K562 (cell line): ENCODE data around the gene ENKUR. TPM values are rescaled to one million over a fixed set of nuclear protein-coding genes. Genes with fewer than 3 reads are reported as not detected.

Source experiments
- CHD2 ChIP-seq: IDR thresholded peaks from 2 replicates; pipeline ENCODE4 v1.6.1; 2011; ENCODE audit warnings: low read depth, low read length
- E2F3 ChIP-seq: fragments of 250-450 bp; sonication (Bioruptor Pico); IDR thresholded peaks from 2 replicates; pipeline ENCODE4 v1.4.0; 2020; ENCODE audit warnings: mild to moderate bottlenecking
- FOXJ2 ChIP-seq: fragments of 200-800 bp; sonication (Bioruptor generic); IDR thresholded peaks from 2 replicates; pipeline ENCODE4 v1.6.1; 2016; ENCODE audit warnings: missing genetic modification characterization, missing compliant biosample characterization
- IRF2 ChIP-seq: sonication (generic); formaldehyde crosslinking; IDR thresholded peaks from 2 replicates; pipeline ENCODE4 v1.8.1; 2022; ENCODE audit warnings: mild to moderate bottlenecking, missing genetic modification reagents
- KLF1 ChIP-seq: fragments of 450-650 bp; IDR thresholded peaks from 2 replicates; pipeline ENCODE4 v1.6.1; 2016; ENCODE audit warnings: missing genetic modification characterization, missing compliant biosample characterization
- MYNN ChIP-seq, 2 experiments: sonication (generic); formaldehyde crosslinking in 1 of 2; IDR thresholded peaks; 2 replicates each; pipeline versions ENCODE4 v1.5.0 to v1.6.1; 2016 to 2020; ENCODE audit warnings: antibody characterized with exemption in 1 of 2, missing genetic modification reagents in 1 of 2
- NR4A1 ChIP-seq, 2 experiments: fragments of 250-450 bp in 1 of 2; fragments of 450-650 bp in 1 of 2; sonication (Bioruptor Pico) in 1 of 2; IDR thresholded peaks; 2 replicates each; pipeline versions ENCODE4 v1.4.0 to v1.6.1; 2016 to 2020; ENCODE audit warnings: mild to moderate bottlenecking in 2 of 2, missing compliant biosample characterization in 1 of 2, missing genetic modification characterization in 1 of 2, moderate library complexity in 1 of 2
- PHF8 ChIP-seq: fragments of 200-600 bp; sonication (generic); IDR thresholded peaks from 2 replicates; pipeline ENCODE4 v1.6.1; 2012; ENCODE audit warnings: mixed run types, mild to moderate bottlenecking, inconsistent platforms, low read length, moderate library complexity, borderline replicate concordance
- RBM39 ChIP-seq: fragments of 200-400 bp; formaldehyde crosslinking; optimal IDR thresholded peaks from 2 replicates; pipeline ENCODE3; 2018; ENCODE audit warnings: low read depth, low read length
- SIN3B ChIP-seq: fragments of 450-650 bp; IDR thresholded peaks from 2 replicates; pipeline ENCODE4 v1.6.1; 2017; ENCODE audit warnings: low read depth, mild to moderate bottlenecking, moderate library complexity
- SNIP1 ChIP-seq: fragments of 450-650 bp; IDR thresholded peaks from 2 replicates; pipeline ENCODE4 v1.7.1; 2017; ENCODE audit warnings: low read depth, mild to moderate bottlenecking
- ZNF133 ChIP-seq: fragments of 250-450 bp; sonication (Bioruptor Pico); IDR thresholded peaks from 2 replicates; pipeline ENCODE4 v1.4.0; 2020; ENCODE audit warnings: mild to moderate bottlenecking
- ZNF311 ChIP-seq: fragments of 250-450 bp; sonication (Bioruptor Pico); IDR thresholded peaks from 2 replicates; pipeline ENCODE4 v1.4.0; 2020; ENCODE audit warnings: mild to moderate bottlenecking, moderate library complexity
- ZNF766 ChIP-seq: fragments of 200-800 bp; sonication (Bioruptor generic); conservative IDR thresholded peaks from 2 replicates; pipeline ENCODE4 v1.6.1; 2016; ENCODE audit warnings: missing genetic modification characterization, missing compliant biosample characterization
- polyA plus RNA-seq, 8 experiments: library from polyadenylated mRNA; depleted of rRNA in 4 of 8; stranded (reverse) in 5 of 8; unstranded in 3 of 8; fragments of >200 nt; fragmentation: Nextera tagmentation in 2 of 8; fragmentation: Illumina TruSeq in 1 of 8; extraction: Ambion mirVana in 2 of 8; extraction: Trizol in 1 of 8; gene quantifications; 2 replicates each; pipeline versions ENCODE4 v1.2.1 to v1.2.3, GENCODE V29; 2011 to 2014; ENCODE audit warnings: inconsistent platforms in 1 of 8, missing spikeins in 1 of 8
- total RNA-seq, 7 experiments: library from RNA; depleted of rRNA in 6 of 7; stranded (reverse); fragments of >200 nt in 6 of 7; fragmentation: Illumina TruSeq in 2 of 7; extraction: Trizol in 2 of 7; gene quantifications; 2 replicates each; pipeline versions ENCODE4 v1.2.1 to v1.2.3, GENCODE V29; 2011 to 2021; ENCODE audit warnings: low replicate concordance in 1 of 7
- TF ChIP-seq, protein P1 (sequence below): fragments of 150-350 bp; IDR thresholded peaks from 2 replicates; pipeline ENCODE4 v1.6.1; 2014; ENCODE audit warnings: low read depth, mild to moderate bottlenecking, low read length, borderline replicate concordance
- TF ChIP-seq, protein P2 (sequence below): fragments of 450-650 bp; formaldehyde crosslinking; IDR thresholded peaks from 2 replicates; pipeline ENCODE4 v1.4.0; 2020; ENCODE audit warnings: mild to moderate bottlenecking
- TF ChIP-seq, protein P3 (sequence below), 2 experiments: fragments of 200-800 bp in 1 of 2; sonication (Bioruptor generic) in 1 of 2; sonication (generic) in 1 of 2; formaldehyde crosslinking in 1 of 2; IDR thresholded peaks in 1 of 2; conservative IDR thresholded peaks in 1 of 2; 2 replicates each; pipeline versions ENCODE4 v1.5.0 to v1.6.1; 2016 to 2020; ENCODE audit warnings: missing compliant biosample characterization in 1 of 2, missing genetic modification characterization in 1 of 2, missing genetic modification reagents in 1 of 2
- TF ChIP-seq, protein P4 (sequence below): fragments of 450-650 bp; IDR thresholded peaks from 2 replicates; pipeline ENCODE4 v1.6.1; 2018; ENCODE audit not compliant: partially characterized antibody

Gene ENKUR
- total and polyA plus RNA-seq, 9 of the 15 experiments (the other 6 are each of a cell fraction or from before 2014, with no cell fraction given) = 0.06 to 0.46 (median 0.20) TPM

DNA sequence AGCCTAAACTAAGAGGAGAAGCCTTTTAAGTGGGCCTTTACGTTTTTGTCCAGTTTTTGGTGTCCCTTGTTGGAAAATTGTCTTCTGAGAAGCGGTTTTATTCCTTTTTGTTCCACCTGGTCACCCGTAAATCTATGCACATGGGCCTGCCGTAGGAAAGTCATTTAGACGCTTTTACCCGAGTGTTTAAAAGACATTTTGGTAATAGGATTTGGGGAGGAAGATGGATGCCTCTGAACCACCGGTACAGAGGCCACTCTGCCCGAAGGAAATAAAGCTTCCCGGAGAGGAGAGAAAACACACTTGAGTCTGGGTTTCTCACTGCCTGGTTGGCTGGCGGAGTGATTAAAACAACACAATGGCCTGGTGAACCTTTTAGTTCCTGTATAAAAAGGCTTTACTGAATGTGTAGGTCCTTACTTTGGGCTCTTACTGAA, 1.2 kb upstream of the ENKUR start (continued):
- TF ChIP-seq FOXJ2 (tag) (no peak), E2F3 (CRISPR knock-in tag) (no peak), KLF1 (no peak), ZNF766 (CRISPR knock-in tag) (0 out of 2 replicates have a peak, but pooled peaks have one; percentile 51), RBM39 (no peak), ZNF311 (CRISPR knock-in tag) (no peak), MYNN (IDR thresholded peaks at IDR 0.05) (no peak), MYNN (CRISPR knock-in tag; IDR thresholded peaks at IDR 0.05) (no peak), PHF8 (peak; percentile 51), IRF2 (CRISPR knock-in tag) (no peak), SNIP1 (no peak), SIN3B (no peak), NR4A1 (CRISPR knock-in tag; IDR thresholded peaks at IDR 0.05) (no peak), NR4A1 (tag; IDR thresholded peaks at IDR 0.05) (no peak), ZNF133 (CRISPR knock-in tag) (no peak), CHD2 (no peak)
- TF ChIP-seq, protein P1, sequence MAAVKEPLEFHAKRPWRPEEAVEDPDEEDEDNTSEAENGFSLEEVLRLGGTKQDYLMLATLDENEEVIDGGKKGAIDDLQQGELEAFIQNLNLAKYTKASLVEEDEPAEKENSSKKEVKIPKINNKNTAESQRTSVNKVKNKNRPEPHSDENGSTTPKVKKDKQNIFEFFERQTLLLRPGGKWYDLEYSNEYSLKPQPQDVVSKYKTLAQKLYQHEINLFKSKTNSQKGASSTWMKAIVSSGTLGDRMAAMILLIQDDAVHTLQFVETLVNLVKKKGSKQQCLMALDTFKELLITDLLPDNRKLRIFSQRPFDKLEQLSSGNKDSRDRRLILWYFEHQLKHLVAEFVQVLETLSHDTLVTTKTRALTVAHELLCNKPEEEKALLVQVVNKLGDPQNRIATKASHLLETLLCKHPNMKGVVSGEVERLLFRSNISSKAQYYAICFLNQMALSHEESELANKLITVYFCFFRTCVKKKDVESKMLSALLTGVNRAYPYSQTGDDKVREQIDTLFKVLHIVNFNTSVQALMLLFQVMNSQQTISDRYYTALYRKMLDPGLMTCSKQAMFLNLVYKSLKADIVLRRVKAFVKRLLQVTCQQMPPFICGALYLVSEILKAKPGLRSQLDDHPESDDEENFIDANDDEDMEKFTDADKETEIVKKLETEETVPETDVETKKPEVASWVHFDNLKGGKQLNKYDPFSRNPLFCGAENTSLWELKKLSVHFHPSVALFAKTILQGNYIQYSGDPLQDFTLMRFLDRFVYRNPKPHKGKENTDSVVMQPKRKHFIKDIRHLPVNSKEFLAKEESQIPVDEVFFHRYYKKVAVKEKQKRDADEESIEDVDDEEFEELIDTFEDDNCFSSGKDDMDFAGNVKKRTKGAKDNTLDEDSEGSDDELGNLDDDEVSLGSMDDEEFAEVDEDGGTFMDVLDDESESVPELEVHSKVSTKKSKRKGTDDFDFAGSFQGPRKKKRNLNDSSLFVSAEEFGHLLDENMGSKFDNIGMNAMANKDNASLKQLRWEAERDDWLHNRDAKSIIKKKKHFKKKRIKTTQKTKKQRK = no peak
- TF ChIP-seq, protein P2, sequence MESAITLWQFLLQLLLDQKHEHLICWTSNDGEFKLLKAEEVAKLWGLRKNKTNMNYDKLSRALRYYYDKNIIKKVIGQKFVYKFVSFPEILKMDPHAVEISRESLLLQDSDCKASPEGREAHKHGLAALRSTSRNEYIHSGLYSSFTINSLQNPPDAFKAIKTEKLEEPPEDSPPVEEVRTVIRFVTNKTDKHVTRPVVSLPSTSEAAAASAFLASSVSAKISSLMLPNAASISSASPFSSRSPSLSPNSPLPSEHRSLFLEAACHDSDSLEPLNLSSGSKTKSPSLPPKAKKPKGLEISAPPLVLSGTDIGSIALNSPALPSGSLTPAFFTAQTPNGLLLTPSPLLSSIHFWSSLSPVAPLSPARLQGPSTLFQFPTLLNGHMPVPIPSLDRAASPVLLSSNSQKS (CRISPR knock-in tag) = no peak
- TF ChIP-seq, protein P3, sequence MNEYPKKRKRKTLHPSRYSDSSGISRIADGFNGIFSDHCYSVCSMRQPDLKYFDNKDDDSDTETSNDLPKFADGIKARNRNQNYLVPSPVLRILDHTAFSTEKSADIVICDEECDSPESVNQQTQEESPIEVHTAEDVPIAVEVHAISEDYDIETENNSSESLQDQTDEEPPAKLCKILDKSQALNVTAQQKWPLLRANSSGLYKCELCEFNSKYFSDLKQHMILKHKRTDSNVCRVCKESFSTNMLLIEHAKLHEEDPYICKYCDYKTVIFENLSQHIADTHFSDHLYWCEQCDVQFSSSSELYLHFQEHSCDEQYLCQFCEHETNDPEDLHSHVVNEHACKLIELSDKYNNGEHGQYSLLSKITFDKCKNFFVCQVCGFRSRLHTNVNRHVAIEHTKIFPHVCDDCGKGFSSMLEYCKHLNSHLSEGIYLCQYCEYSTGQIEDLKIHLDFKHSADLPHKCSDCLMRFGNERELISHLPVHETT (CRISPR knock-in tag; conservative IDR thresholded peaks at IDR 0.05 in 1 of 2, IDR thresholded peaks at IDR 0.05 in 1 of 2) = peak in 1 of 2 experiments; percentile 26; a peak in 2 of 4 replicates
- TF ChIP-seq, protein P4, sequence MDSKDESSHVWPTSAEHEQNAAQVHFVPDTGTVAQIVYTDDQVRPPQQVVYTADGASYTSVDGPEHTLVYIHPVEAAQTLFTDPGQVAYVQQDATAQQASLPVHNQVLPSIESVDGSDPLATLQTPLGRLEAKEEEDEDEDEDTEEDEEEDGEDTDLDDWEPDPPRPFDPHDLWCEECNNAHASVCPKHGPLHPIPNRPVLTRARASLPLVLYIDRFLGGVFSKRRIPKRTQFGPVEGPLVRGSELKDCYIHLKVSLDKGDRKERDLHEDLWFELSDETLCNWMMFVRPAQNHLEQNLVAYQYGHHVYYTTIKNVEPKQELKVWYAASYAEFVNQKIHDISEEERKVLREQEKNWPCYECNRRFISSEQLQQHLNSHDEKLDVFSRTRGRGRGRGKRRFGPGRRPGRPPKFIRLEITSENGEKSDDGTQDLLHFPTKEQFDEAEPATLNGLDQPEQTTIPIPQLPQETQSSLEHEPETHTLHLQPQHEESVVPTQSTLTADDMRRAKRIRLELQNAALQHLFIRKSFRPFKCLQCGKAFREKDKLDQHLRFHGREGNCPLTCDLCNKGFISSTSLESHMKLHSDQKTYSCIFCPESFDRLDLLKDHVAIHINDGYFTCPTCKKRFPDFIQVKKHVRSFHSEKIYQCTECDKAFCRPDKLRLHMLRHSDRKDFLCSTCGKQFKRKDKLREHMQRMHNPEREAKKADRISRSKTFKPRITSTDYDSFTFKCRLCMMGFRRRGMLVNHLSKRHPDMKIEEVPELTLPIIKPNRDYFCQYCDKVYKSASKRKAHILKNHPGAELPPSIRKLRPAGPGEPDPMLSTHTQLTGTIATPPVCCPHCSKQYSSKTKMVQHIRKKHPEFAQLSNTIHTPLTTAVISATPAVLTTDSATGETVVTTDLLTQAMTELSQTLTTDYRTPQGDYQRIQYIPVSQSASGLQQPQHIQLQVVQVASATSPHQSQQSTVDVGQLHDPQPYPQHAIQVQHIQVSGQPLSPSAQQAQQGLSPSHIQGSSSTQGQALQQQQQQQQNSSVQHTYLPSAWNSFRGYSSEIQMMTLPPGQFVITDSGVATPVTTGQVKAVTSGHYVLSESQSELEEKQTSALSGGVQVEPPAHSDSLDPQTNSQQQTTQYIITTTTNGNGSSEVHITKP = peak; percentile 94
